ENCODE measurements around the gene OXCT1. TPM values are rescaled to one million over a fixed set of nuclear protein-coding genes. Genes with fewer than 3 reads are reported as not detected.

OXCT1 gene
- total RNA-seq, 1 experiment from 2014 or later, result 20.6 TPM

DNA sequence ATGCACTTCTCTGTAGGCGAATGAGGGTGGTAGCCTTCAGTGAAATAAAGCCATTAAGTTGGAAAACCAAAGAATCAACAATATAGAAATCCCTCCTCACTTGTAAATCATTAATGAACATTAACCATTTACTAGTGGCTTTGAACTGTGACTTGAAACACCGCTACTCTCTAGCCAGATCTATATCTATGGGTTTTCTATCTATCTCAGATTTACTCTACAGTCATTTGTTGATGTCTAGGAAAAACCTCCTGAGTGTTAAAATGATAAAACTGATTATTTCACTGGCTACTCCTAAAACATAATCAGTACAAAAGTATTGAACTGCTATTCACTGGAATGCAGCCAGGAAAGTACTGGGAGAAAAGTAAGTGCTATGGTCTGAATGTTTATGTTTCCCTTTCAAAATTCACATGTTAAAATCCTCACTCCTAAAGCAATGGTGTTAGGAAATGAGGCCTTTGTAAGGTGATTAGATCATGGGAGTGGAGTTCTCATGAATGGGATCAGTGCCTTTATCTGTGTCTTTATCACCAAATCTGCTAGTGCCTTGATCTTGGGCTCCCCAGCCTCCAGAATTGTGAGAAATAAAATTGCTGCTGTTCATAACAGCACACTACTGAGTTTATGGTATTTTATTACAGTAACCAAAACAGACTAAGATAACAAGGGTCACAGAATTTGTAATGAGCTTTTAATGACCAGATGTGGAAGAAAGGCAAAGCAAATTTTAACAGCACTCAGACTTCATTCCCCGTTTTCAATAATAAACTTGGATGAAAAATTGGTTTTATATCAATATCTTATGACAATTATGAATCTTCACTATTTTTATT is 8.6 kb upstream of the OXCT1 start:
- Mint-ChIP-seq H3K4me3 (no peak overlapping the region), H3K27me3 (ENCODE audit: low read depth) (peaks cover 3% of the 10 kb centered on the region), H3K36me3 (no peaks in the 10 kb centered on the region), H3K4me1 (no peaks in the 10 kb centered on the region), H3K27ac (no peak overlapping the region), H3K9me3 (peaks cover 18% of the 10 kb centered on the region)
- TF ChIP-seq, protein P1, sequence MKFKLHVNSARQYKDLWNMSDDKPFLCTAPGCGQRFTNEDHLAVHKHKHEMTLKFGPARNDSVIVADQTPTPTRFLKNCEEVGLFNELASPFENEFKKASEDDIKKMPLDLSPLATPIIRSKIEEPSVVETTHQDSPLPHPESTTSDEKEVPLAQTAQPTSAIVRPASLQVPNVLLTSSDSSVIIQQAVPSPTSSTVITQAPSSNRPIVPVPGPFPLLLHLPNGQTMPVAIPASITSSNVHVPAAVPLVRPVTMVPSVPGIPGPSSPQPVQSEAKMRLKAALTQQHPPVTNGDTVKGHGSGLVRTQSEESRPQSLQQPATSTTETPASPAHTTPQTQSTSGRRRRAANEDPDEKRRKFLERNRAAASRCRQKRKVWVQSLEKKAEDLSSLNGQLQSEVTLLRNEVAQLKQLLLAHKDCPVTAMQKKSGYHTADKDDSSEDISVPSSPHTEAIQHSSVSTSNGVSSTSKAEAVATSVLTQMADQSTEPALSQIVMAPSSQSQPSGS (CRISPR knock-in tag; IDR thresholded peaks at IDR 0.05; ENCODE audit: borderline replicate concordance, low read depth), result no peak
- TF ChIP-seq NFATC4 (CRISPR knock-in tag; IDR thresholded peaks at IDR 0.05) (no peak), CREB1 (CRISPR knock-in tag; IDR thresholded peaks at IDR 0.05) (no peak), SOX15 (CRISPR knock-in tag; IDR thresholded peaks at IDR 0.05) (no peak), FOXP1 (CRISPR knock-in tag; IDR thresholded peaks at IDR 0.05; ENCODE audit: borderline replicate concordance) (no peak), FOXK1 (CRISPR knock-in tag; IDR thresholded peaks at IDR 0.05) (no peak), TCF7 (CRISPR knock-in tag; IDR thresholded peaks at IDR 0.05; ENCODE audit: low read depth) (no peak), GRHL2 (CRISPR knock-in tag; IDR thresholded peaks at IDR 0.05; ENCODE audit: insufficient replicate concordance, severe bottlenecking) (no peak), JAZF1 (CRISPR knock-in tag; IDR thresholded peaks at IDR 0.05) (no peak)
- TF ChIP-seq, protein P2, sequence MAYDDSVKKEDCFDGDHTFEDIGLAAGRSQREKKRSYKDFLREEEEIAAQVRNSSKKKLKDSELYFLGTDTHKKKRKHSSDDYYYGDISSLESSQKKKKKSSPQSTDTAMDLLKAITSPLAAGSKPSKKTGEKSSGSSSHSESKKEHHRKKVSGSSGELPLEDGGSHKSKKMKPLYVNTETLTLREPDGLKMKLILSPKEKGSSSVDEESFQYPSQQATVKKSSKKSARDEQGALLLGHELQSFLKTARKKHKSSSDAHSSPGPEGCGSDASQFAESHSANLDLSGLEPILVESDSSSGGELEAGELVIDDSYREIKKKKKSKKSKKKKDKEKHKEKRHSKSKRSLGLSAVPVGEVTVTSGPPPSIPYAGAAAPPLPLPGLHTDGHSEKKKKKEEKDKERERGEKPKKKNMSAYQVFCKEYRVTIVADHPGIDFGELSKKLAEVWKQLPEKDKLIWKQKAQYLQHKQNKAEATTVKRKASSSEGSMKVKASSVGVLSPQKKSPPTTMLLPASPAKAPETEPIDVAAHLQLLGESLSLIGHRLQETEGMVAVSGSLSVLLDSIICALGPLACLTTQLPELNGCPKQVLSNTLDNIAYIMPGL (CRISPR knock-in tag; IDR thresholded peaks at IDR 0.05), result no peak
- TF ChIP-seq, protein P3, sequence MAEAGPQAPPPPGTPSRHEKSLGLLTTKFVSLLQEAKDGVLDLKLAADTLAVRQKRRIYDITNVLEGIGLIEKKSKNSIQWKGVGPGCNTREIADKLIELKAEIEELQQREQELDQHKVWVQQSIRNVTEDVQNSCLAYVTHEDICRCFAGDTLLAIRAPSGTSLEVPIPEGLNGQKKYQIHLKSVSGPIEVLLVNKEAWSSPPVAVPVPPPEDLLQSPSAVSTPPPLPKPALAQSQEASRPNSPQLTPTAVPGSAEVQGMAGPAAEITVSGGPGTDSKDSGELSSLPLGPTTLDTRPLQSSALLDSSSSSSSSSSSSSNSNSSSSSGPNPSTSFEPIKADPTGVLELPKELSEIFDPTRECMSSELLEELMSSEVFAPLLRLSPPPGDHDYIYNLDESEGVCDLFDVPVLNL (CRISPR knock-in tag; IDR thresholded peaks at IDR 0.05; ENCODE audit: borderline replicate concordance, low read depth), result no peak
- TF ChIP-seq, protein P4, sequence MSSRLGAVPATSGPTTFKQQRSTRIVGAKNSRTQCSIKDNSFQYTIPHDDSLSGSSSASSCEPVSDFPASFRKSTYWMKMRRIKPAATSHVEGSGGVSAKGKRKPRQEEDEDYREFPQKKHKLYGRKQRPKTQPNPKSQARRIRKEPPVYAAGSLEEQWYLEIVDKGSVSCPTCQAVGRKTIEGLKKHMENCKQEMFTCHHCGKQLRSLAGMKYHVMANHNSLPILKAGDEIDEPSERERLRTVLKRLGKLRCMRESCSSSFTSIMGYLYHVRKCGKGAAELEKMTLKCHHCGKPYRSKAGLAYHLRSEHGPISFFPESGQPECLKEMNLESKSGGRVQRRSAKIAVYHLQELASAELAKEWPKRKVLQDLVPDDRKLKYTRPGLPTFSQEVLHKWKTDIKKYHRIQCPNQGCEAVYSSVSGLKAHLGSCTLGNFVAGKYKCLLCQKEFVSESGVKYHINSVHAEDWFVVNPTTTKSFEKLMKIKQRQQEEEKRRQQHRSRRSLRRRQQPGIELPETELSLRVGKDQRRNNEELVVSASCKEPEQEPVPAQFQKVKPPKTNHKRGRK (CRISPR knock-in tag; IDR thresholded peaks at IDR 0.05; ENCODE audit: borderline replicate concordance), result no peak
- TF ChIP-seq, protein P5, sequence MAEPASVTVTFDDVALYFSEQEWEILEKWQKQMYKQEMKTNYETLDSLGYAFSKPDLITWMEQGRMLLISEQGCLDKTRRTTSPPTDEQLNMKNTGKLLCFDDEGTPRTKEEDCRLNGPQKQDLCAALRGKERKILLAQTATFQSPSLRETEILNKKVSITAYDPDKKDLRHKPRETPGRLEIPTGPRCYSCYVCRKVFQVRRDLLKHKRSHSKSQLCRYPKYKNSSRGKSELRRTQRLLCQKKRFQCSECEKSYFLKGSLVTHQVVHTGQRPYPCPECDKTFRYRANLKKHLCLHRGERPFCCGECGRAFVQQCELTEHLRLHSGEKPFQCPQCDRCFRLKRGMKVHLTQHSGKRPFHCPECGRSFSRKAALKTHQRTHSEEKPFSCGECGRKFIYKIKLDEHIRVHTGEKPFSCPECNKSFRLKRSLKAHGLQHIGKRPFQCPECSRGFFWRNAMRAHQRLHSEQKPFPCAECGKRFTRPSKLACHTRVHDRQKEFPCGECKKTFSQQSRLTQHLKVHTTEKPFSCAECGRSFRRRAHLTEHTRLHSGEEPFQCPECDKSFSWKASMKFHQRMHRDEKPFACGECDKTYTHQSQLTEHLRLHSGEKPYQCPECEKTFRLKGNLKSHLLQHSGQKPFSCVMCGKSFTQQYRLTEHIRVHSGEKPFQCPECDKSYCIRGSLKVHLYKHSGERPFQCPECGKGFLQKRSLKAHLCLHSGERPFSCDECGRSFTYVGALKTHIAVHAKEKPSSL (CRISPR knock-in tag; conservative IDR thresholded peaks at IDR 0.05), result no peak
- TF ChIP-seq, protein P6, sequence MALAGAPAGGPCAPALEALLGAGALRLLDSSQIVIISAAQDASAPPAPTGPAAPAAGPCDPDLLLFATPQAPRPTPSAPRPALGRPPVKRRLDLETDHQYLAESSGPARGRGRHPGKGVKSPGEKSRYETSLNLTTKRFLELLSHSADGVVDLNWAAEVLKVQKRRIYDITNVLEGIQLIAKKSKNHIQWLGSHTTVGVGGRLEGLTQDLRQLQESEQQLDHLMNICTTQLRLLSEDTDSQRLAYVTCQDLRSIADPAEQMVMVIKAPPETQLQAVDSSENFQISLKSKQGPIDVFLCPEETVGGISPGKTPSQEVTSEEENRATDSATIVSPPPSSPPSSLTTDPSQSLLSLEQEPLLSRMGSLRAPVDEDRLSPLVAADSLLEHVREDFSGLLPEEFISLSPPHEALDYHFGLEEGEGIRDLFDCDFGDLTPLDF (CRISPR knock-in tag; IDR thresholded peaks at IDR 0.05), result no peak
- ChIA-PET POLR2A (no interaction called here), CTCF (no interaction called here)
- DNase-seq (ENCODE audit: low spot score), result no peak
- no peak for ATAC-seq

DNA sequence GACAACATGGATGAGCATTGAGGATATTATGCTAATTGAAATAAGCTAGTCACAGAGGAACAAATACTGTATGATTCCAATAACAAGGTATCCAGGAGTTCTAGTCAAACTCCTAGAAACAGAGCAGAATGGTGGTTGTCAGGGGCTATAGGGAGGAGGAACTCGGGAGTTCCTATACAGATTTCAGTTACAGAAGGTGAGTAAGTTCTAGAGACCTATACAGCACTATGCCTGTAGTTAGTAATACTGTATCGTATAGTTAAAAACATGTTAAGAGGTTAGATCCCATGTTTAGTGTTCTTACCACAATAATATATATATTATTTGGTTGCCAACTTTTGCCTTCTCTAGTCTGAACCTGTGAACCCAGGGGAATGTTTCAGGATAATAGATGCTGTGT is 7.9 kb upstream of the OXCT1 start:
- Mint-ChIP-seq H3K27ac (no peak overlapping the region), H3K4me3 (no peak overlapping the region), H3K27me3 (ENCODE audit: low read depth) (peaks cover 3% of the 10 kb centered on the region; the same call in 1 of the 2 replicates), H3K36me3 (no peaks in the 10 kb centered on the region), H3K4me1 (no peaks in the 10 kb centered on the region), H3K9me3 (peaks cover 18% of the 10 kb centered on the region)
- DNase-seq (ENCODE audit: low spot score) (no peak), ATAC-seq (no peak)
- ChIA-PET CTCF (no interaction called here), POLR2A (no interaction called here)
- TF ChIP-seq TEAD4 (CRISPR knock-in tag; IDR thresholded peaks at IDR 0.05), result no peak

Measured in WTC11 (cell line).